22Rv1 (cell line): ENCODE measurements around the gene MAPK11.

Source experiments
- CTCF ChIP-seq: fragments of 450-650 bp; IDR thresholded peaks from 2 replicates; pipeline ENCODE4 v1.5.1; 2017; ENCODE audit warnings: mild to moderate bottlenecking
- ZFX ChIP-seq: fragments of 450-650 bp; IDR thresholded peaks from 2 replicates; pipeline ENCODE4 v1.6.1; 2017; ENCODE audit warnings: antibody characterized with exemption, borderline replicate concordance

DNA sequence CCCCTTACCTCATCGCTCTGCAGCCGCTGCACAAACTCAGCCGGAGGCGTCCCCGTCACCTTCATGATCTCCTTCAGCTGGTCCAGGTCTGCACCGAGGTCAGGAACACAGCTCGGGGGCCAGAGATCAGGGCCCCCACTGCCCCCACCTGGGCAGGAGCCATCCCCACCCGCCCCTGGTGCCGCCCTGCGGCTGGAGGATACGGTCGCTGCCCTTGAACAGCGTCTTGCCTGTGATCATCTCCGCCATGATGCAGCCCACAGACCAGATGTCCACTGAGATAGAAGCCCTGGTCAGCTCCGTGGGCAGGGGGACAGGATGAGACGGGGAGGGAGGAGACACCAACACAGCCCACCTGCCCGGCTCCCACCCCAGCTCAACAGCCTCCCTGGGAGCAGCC is 14.6 kb downstream of the MAPK11 start:
- no peak for TF ChIP-seq CTCF
- no peak for TF ChIP-seq ZFX
